Activated T-cell treated with anti-CD3 and anti-CD28 coated beads for 4 hours (primary cell): ENCODE results near the gene ADK.
A peak's percentile ranks its signal among the peaks of the same experiment; 100 is the strongest.
"Not testable (repeated sequence)": the region's sequence is repeated elsewhere in the genome, so short reads cannot be mapped to it uniquely, and the experiment has no call there.

Experiments used
- DNase-seq: peaks from one replicate; pipeline ENCODE4 v3.0.0-alpha.2; 2020

Gene ADK

DNA sequence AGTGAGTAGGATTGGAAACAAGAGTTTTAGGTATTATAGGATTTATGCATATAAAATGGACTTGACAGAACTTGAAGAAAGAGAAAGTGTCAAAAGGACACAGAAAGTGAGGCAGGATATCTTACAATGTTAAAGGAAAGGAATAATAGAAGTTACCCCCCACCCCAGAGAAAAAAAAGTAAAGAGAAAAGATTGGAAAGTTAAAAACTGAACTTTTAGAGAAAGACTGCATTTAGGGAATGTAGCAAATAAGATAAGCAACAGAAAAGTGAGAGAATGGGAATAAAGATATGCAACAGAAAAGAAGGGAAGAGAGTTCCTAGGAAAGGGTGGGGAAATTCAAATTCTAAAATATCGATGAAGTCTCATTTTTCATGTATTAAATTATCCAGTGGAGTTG is 424.9 kb downstream of the ADK start:
- no peak for DNase-seq

GRCh38 chr10:74576586-74576985 is 425.6 kb downstream of the ADK start:
- DNase-seq, result no peak

DNA sequence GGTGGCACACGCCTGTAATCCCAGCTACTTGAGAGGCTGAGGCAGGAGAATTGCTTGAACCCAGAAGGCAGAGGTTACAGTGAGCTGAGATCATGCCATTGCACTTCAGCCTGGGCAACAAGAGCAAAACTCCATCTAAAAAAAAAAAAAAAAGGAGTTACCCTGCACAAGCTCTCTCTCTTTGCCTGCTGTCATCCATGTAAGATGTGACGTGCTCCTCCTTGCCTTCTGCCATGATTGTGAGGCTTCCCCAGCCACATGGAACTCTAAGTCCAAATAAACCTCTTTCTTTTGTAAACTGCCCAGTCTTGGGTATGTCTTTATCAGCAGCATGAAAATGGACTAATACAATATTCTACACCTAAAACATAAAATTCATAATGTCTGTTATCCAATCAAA is 429.4 kb downstream of the ADK start:
- not testable (repeated sequence) for DNase-seq

DNA sequence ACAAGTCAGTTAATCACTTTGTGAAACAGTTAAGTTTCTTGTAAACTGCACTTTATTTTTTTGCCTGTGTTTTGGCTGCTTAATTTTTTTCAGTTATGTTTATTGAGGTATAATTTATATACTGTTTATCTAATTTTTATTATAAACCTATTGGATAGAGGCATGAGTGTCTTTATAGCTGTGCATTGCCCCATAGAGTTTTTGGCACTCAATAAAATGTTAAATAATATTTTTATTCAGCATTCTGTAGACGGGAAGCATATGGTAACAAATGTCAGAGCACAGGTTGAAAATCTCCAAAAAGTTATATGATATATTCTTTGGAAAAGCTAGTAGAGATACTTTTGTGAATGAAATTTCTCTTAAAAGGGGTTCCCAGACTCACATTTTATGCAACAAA is 431.5 kb downstream of the ADK start:
- DNase-seq, result no peak

DNA sequence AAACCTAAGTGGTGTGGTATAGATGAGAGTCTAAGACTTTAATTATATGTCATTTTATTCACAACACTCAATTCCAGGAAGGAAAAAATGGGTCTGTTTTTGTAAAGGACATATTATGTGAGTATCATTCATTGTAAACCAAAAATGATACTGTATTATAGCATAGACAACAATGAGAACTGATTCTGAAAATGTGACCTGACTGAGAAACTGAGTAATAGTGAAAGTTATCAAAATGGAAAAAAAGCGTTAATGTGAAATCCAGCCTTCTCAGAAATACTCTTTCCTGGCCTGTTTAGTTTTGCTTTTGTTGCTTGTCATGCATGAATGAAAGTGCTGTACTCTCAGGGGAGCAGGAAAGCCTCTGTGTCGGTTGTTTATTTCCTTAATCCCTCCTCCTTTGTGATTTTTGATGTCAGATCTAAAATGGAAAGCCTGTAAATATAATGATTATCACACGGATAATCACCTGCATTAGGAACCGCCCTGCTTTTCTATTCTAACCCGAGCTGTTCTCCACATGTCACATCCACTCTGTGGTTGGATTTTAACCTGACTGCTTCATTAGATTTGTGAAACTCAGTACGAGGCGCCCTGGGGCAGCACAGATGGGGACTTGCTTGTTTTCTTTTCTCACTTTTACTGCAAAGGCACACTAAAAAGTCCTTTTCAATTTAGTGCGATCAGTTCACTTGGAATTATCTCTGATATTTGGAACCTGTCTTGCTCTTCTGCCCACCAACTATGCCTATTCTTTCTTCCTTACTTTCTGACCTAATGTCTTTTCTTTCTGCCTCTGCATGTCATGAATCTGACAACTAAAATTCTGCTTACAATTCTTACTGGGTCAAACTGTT is 434.4 kb downstream of the ADK start:
- peak; percentile 19 for DNase-seq

DNA sequence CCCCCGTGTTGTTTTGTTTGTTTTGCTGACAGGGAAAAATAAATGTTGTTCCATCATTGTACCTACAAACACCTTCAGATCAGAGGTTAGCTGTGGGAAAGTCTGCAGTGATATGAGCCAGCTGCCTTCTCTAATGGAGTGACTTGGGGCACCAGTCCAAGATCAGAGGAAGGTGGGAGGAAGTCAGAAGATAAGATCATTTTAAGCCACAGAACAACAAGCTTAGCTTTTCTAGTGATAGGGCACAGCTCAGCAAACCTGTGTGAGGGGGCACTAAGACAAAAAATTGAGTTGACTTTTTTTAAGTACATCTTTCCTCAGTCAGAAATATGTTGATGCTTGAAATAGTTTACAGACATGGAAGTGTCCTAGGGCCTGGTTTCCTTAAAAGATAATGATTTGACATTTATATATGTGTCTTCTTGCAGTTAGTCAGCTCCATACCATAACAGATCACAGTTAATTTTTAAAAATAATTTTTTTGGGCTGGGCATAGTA is 435.1 kb downstream of the ADK start:
- DNase-seq, result peak; percentile 29

DNA sequence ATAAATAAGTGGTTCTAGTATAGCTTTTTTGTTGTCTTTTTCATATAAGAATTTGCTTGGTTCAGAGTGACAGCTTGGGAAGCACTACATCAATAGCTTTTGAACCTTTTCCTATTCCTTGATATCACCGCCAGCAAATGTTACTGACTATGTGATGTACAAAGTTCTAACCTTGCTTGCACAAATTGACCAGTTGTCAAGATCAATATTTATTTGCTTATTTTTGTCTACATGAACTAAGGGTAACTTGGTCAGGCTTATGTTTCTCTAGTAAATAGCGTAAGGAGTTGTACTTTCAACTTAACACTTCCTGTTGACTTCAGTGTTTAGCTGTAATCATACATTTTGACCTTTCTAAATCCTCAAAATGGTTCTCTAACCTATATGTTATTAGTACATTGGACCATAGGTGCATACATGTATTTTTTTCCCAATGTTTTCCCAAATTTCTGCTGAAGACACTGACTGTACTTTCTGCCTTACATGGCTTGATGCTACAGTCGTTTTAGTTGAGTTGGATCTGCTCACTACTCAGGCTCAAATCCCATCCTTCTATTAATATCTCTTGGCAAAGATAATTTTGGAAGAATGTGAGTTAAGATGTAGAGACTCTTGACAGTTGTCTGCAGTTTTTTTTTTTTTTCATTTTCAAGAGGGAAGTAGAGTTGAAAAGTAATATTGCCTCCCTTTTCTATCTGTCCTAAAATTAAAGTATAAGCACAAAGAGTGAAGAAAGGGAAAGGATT is 436.3 kb downstream of the ADK start:
- no peak for DNase-seq

DNA sequence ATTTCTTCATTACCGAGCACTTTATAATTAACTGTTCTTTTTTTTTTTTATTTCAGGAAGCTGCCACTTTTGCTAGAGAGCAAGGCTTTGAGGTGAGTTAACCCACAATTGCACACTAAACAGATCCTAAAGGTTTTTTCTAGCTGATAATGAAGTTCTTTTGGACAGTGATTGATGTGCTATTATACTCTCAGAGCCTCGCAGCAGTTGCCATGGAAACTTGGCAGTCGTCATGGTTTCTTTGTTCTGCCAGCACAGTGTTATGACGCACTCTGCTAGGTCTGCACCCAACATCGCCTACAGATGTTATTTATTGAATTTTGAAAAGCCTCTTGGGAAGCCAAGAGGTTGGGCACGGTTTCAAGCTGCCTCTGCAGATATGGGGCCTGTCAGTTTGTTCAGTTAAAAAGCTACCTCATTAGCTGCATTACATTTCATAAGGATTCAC is 438.2 kb downstream of the ADK start:
- DNase-seq, result peak; percentile 74

DNA sequence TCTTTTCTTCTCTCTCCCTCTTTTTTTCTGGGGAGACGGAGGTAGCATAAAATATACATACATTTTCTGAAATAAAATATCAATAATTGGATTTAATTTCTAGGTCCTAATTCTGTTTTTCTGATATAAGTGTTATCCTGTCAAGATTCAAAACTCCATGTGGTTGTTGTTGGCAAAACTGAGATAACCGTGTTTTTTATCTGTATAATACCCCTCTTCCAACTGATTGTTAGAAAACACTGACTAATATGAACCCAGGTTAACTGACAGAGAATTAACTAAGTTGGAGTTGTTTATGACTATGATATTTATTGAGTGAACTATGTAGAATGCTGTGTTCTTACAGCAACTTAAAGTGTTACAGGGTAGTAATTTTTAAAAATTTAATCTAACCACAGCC is 438.8 kb downstream of the ADK start:
- no peak for DNase-seq

DNA sequence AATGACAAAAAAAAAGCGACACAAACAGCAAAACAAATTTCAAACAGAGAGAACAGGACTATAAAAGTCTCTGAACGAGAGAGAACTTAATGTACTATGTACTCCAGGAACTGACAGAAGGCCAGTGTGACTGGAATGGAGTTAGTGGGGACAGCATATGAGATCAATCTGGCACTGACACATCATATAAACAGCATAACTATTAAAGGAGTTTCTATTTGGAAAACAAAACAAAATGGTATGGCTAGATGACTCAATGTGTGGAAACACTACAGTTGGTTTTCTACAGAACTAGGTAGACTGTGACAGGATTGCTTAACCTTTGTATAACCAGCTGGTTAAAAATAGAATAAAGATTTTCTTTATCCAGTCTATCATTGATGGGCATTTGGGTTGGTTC is 442.4 kb downstream of the ADK start:
- DNase-seq, result no peak

- no peak for DNase-seq
These were observed 445.7 kb downstream of the ADK start for GRCh38 chr10:74596713-74597112.

DNA sequence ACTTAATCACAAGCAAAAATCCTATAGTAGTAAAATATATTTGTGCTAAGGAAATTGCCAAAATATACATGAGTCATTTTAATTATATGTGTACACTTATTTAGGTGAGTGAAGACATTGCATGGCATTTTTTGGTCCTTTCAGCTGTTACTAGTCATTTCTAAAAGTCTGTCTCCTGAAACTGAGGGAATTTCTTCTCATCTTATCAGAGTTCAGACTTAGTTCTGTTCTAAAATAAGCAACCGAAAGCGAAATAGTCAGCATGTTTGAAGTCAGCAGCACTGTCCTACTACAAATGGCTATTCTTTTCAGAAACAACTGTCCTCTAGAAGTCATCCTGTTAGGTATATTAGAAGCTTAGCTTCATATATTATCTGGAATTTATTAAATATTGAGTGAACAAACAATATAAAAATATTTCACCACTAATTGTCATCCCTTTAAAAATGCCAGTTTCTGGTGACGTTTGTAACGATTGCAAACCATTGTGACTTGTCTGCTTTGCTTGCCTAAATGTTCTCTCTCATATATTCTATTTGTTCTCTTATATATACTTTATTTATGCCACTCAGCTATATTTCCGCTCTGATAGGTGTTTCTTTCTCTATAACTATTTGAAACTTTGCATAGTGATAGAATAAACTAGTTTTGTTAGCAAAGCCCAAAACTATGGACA is 448.0 kb downstream of the ADK start:
- no peak for DNase-seq

GRCh38 chr10:74599672-74600071 is 448.7 kb downstream of the ADK start:
- no peak for DNase-seq

GRCh38 chr10:74600170-74600569 is 449.1 kb downstream of the ADK start:
- no peak for DNase-seq

DNA sequence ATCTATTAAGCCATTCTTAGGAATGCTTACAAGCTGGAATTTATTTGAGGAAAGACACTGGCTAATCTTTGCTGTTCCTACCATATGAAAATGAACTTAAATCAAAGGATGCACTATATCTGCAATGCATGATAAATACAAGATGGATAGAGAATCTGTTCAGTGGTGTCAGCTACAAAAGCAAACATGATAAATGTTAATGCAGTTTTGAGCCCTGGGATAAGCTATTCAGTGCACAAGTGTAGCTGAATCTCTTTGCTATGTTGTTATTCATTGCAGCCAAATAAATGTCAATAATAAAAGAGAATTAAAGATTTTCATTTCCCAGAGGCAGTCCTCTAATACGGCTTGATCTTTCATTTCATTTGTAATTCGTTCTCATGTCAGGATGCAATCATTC is 451.6 kb downstream of the ADK start:
- no peak for DNase-seq

- no peak for DNase-seq
These were observed 459.3 kb downstream of the ADK start for GRCh38 chr10:74610299-74610698.

DNA sequence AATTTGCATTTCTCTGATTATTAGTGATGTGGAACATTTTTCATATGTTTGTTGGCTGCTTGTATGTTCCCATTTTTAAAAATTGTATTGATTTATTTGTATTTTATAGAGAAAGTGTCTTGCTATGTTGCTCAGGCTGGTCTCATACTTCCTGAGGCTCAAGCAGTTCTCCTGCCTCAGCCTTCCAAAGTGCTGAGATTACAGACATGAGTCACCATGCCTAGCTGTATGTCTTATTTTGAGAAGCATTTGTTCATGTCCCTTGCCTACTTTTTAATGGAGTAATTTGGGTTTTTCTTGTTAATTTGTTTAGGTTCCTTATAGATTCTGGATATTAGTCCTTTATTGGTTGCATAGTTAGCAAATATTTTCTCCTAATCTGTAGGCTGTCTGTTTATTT is 461.2 kb downstream of the ADK start:
- no peak for DNase-seq

DNA sequence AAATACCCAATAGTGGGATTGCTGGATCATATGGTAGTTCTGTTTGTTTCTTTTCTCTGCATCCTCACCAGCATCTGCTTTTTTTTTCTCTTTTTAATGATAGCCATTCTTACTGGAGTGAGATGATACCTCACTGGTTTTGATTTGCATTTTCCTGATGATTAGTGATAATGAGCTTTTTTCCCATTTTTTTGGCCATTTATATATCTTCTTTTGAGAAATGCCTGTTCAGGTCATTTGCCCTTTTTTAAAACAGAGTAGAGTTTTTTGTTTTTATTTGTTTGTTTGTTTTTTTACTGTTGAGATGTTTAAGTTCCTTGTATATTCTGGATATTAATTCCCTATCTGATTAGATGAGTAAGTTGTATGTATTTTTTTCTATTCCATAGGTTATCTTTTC is 469.6 kb downstream of the ADK start:
- no peak for DNase-seq

DNA sequence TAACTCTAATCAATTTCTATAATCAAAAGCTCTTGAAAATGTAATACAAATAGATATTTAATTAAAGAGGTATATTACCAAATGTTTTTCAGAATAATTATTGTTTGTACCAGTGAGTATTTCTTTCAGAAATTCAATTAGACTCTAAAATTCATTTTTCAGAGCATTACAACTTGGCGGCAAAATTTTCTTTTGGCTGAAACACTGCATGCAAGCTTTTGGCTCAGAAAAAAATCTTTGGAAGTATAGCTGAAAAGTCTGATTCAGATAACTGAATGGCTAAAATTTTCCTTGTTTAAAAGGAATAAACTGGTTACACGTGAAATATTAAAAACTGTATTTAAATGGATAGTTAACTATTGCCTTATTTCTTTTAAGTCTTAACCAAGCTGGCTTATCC is 472.8 kb downstream of the ADK start:
- DNase-seq, result no peak

DNA sequence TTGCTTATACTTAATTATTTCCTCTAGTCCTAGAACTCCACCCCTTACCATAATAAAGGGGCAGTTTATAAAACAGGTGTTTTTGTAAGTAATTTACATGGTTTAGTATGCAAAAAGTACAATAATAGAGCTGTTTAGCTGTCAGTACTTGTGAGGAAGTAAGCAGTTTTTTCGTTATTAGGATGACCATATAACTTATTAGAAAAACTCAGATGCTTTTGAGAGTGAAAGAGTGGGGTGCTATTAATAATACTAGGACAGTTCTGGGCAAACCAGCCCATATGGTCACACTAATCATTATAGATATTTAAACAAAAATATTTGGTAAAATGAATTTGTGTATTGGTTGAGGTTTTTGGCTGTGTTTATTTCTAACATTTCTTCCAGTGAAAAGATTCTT is 473.5 kb downstream of the ADK start:
- DNase-seq, result no peak

DNA sequence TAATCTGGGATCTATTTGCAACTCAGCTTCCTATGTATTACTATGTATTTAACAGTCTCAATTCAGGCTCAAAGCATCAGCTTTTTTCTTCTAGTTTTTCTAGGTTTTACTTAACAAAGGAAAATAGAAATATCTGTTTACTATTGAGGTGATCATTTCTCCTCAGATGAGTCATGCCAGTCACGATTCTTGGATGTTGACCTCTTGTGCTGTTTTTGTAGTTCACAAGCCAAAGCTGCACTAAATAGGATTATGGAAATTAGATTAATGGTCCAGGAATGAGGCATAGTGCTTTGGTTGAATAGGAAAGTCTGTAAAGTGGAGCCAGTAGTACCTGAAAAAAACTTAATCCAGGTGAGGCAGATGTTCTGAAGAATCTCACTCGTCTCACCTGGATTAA is 477.1 kb downstream of the ADK start:
- DNase-seq, result no peak

GRCh38 chr10:74634995-74635536 is 484.0 kb downstream of the ADK start:
- DNase-seq, result no peak

DNA sequence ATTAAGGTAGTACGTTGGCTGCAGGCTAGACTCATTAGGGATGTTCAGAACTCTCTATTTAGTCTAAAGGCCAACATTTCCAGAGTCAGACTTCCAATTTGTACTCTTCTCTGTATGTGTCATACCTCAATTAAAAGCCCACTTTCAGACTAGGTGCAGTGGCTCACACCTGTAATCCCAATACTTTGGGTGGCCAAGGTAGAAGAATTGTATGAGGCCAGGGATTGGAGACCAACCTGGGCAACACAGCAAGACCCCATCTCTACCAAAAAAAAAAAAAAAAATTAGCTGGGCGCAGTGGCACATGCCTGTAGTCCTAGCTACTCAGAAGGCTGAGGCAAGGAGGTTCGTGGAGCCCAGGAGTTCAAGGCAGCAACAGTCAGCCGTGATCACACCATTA is 484.6 kb downstream of the ADK start:
- DNase-seq, result no peak
